Stomach (tissue), 4 donors: ENCODE measurements around the gene NLRP3.

Source experiments
- POLR2A ChIP-seq, 4 donors: fragments of 450-650 bp; IDR thresholded peaks; one replicate each; pipeline ENCODE4 v1.6.1; 2016; ENCODE audit warnings: antibody characterized with exemption in 4 of 4, control low read depth in 2 of 4, mild to moderate bottlenecking in 1 of 4, moderate library complexity in 1 of 4
- TF ChIP-seq, protein P1 (sequence below), 7 experiments: fragments of 450-650 bp in 4 of 7; fragments of 200-600 bp in 3 of 7; sonication (generic) in 3 of 7; IDR thresholded peaks; one replicate each; pipeline ENCODE4 v1.5.1; 2016 to 2019; ENCODE audit warnings: antibody characterized with exemption in 7 of 7, control low read depth in 2 of 7, mild to moderate bottlenecking in 1 of 7

- no peak for TF ChIP-seq POLR2A (IDR thresholded peaks at IDR 0.05)
- TF ChIP-seq, protein P1, sequence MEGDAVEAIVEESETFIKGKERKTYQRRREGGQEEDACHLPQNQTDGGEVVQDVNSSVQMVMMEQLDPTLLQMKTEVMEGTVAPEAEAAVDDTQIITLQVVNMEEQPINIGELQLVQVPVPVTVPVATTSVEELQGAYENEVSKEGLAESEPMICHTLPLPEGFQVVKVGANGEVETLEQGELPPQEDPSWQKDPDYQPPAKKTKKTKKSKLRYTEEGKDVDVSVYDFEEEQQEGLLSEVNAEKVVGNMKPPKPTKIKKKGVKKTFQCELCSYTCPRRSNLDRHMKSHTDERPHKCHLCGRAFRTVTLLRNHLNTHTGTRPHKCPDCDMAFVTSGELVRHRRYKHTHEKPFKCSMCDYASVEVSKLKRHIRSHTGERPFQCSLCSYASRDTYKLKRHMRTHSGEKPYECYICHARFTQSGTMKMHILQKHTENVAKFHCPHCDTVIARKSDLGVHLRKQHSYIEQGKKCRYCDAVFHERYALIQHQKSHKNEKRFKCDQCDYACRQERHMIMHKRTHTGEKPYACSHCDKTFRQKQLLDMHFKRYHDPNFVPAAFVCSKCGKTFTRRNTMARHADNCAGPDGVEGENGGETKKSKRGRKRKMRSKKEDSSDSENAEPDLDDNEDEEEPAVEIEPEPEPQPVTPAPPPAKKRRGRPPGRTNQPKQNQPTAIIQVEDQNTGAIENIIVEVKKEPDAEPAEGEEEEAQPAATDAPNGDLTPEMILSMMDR (IDR thresholded peaks at IDR 0.05), result no peak
Measured at GRCh38 chr1:247417831-247418230, 1.9 kb downstream of the NLRP3 start.
